ENCODE results near the gene CCDC92.

GRCh38 chr12:123910761-123911193 lies 61.9 kb downstream of the CCDC92 start:
- TF ChIP-seq TAF1 (IDR thresholded peaks at IDR 0.05; ENCODE audit: borderline replicate concordance, insufficient read depth, low read length), result no peak
- no peak for TF ChIP-seq FOXP2 (optimal IDR thresholded peaks at IDR 0.05; ENCODE audit: borderline replicate concordance, extremely low read depth, extremely low read length, insufficient read depth)

Data from PFSK-1 (cell line).